Diencephalon (tissue), 1 donor: ENCODE data around the gene DCDC2. TPM values are rescaled to one million over a fixed set of nuclear protein-coding genes. Genes with fewer than 3 reads are reported as not detected.

Source experiments
- small RNA-seq: library from RNA; depleted of rRNA; stranded (forward); fragments of <200 nt; gene quantifications from one replicate; pipeline ENCODE3, GENCODE V24; 2014
- total RNA-seq: library from RNA; depleted of rRNA; stranded (reverse); fragments of >200 nt; gene quantifications from one replicate; pipeline ENCODE4 v1.2.3, GENCODE V29; 2014

Gene DCDC2
- total RNA-seq, result 6.7 TPM

DNA sequence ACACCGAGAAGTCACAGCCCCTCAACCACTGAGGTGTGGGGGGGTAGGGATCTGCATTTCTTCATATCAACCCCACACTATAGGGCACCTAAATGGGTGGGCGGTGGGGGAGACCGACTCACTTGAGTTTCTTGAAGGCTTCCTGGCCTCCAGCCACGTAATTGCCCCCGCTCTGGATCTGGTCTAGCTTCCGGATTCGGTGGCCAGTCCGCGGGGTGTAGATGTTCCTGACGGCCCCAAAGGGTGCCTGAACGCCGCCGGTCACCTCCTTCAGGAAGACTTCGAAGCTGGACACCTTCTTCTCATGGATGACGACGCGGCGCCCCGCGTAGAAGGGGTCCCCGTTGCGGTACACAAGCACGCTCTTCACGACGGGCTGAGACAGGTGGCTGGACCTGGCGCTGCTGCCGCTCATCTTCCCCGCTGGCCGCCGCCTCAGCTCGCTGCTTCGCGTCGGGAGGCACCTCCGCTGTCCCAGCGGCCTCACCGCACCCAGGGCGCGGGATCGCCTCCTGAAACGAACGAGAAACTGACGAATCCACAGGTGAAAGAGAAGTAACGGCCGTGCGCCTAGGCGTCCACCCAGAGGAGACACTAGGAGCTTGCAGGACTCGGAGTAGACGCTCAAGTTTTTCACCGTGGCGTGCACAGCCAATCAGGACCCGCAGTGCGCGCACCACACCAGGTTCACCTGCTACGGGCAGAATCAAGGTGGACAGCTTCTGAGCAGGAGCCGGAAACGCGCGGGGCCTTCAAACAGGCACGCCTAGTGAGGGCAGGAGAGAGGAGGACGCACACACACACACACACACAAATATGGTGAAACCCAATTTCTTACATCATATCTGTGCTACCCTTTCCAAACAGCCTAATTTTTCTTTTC lies at the start of gene DCDC2:
Gene DCDC2, minus strand, starts transcription at position 724 of the 883 bp plus-strand sequence. Its CDS starts 309 bp downstream, at position 415.

DNA sequence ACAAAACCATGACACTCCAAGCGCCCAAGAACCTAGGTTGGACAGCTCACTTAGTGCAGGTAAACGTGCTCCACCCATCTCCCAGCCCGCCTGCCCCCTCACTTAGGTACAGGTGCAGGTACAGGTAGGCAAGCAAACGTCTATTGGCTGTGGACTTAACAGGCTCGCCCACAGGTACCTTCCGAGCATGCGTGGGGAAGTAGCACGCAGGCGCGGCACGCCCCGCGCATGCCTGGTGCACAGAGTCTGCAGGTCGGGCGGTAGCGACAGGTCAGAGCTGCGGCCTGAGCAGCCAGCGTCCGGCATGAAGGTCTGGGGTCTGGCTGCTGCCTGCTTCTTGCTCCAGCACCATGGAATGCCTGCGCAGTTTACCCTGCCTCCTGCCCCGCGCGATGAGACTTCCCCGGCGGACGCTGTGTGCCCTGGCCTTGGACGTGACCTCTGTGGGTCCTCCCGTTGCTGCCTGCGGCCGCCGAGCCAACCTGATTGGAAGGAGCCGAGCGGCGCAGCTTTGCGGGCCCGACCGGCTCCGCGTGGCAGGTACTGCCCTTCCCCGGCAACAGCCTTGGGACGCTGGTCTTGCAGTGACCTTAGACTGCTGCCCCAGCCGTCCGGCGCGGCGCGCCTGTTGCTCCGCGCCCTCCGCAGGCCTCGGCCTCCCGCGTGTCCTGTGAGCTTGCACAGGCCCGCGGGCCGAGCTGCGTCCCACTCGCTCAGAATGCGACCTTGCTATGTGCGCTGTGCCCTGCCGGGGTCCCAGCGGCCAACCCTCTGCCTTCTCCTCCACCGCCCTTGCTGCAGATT lies 45.0 kb upstream of the DCDC2 start, which contains the start of gene MRS2:
Gene MRS2, plus strand, starts transcription at position 240 of the 804 bp plus-strand sequence. Its CDS starts 111 bp downstream, at position 351.

GRCh38 chr6:24125980-24126379 lies 231.9 kb downstream of the DCDC2 start, which contains the start of gene NRSN1:
NRSN1 (plus strand) TSS chr6:24126215; CDS start chr6:24134328, 8,113 bp downstream.

Small RNA genes within 50 kb of the gene (small RNA-seq; reads per million reads assigned to genes)
- gene RF00218 (0.28 reads per million, percentile 16 among the genes with 10 or more reads in this experiment), gene RNU6-391P (not detected)

Other genes with a start within 250 kb of the DCDC2 start
- 31.4 TPM for gene NRSN1, start 231.8 kb downstream of the DCDC2 start, total RNA-seq
- gene MRS2, start 44.9 kb upstream of the DCDC2 start, total RNA-seq, result 19.6 TPM
- 21.2 TPM for gene GPLD1, start 131.5 kb upstream of the DCDC2 start, total RNA-seq
- 43.6 TPM for gene ALDH5A1, start 136.9 kb upstream of the DCDC2 start, total RNA-seq